AG09309 (cell line): ENCODE measurements around the gene BMP8B.
"Not testable (repeated sequence)": the region's sequence is repeated elsewhere in the genome, so short reads cannot be mapped to it uniquely, and the experiment has no call there.

ENCODE experiments used
- DNase-seq: peaks from one replicate; pipeline ENCODE4 v3.0.0-alpha.2; 2010; ENCODE audit warnings: low read depth
- H3K4me3 ChIP-seq: 2 replicates; pipeline ENCODE4 v1.5.1; 2011; ENCODE audit warnings: mild to moderate bottlenecking, low read depth, low read length, moderate library complexity; ENCODE audit not compliant: control insufficient read depth
- TF ChIP-seq, protein P1 (sequence below): IDR thresholded peaks from 2 replicates; pipeline ENCODE4 v1.5.1; 2011; ENCODE audit warnings: mild to moderate bottlenecking, low read depth, low read length, inconsistent platforms; ENCODE audit not compliant: insufficient read depth, control insufficient read depth; ENCODE audit errors: missing control alignments

BMP8B gene

DNA sequence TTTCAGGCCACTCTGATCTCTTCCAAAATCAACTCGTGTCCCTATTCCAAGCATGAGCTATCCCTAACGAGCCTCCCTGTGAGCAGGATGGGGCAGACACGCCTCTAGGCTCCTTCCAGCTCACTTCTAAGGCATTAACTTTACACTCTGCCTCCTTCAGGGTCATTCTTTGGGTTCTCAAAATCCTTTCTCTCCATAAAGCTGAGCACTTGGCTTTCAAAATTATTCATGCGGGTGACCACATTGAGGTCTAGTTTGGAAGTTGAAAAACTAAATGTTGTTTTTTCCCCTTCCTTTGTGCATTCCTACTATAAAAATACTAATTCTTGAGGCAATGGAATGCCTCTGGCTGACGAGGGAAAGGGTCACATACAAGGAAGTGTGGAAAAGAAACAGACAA, 33.5 kb upstream of the BMP8B start:
- DNase-seq: no peak
- H3K4me3 ChIP-seq: no peak overlapping the region
- TF ChIP-seq, protein P1, sequence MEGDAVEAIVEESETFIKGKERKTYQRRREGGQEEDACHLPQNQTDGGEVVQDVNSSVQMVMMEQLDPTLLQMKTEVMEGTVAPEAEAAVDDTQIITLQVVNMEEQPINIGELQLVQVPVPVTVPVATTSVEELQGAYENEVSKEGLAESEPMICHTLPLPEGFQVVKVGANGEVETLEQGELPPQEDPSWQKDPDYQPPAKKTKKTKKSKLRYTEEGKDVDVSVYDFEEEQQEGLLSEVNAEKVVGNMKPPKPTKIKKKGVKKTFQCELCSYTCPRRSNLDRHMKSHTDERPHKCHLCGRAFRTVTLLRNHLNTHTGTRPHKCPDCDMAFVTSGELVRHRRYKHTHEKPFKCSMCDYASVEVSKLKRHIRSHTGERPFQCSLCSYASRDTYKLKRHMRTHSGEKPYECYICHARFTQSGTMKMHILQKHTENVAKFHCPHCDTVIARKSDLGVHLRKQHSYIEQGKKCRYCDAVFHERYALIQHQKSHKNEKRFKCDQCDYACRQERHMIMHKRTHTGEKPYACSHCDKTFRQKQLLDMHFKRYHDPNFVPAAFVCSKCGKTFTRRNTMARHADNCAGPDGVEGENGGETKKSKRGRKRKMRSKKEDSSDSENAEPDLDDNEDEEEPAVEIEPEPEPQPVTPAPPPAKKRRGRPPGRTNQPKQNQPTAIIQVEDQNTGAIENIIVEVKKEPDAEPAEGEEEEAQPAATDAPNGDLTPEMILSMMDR: no peak

DNA sequence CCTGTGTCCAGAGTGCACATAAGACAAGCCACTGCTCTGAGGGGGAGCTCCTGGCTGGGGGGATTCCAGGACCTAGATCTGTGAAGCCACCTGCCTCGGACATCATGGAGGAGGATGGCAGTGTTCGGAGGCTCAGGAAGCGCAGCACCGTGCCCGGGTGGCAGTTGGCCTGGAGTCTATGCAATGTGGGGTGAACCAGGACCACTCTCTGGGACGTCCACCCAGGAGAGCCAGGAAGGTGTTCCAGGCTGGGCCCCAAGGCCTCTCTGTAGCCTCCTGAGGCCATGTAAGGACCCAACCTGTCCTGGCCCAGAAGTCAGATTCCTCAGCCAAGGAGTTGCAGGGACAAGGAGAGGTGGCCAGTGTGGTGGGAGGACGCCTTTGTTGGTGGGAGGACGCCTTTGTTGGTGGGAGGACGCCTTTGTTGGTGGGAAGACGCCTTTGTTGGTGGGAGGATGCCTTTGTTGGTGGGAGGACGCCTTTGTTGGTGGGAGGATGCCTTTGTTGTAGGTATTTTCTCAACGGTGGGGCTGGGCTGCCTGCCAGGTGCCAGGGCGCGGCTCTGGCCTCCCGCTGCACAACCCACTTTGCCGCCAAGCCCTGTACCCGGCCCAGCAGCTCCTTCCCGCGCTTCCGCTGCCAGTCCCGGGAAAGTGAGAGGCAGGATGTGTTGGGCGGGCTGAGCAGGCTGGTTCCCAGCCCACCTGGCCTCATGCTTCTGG, 30.6 kb upstream of the BMP8B start:
- DNase-seq: no peak
- TF ChIP-seq, protein P1: no peak
- H3K4me3 ChIP-seq: no peak overlapping the region

DNA sequence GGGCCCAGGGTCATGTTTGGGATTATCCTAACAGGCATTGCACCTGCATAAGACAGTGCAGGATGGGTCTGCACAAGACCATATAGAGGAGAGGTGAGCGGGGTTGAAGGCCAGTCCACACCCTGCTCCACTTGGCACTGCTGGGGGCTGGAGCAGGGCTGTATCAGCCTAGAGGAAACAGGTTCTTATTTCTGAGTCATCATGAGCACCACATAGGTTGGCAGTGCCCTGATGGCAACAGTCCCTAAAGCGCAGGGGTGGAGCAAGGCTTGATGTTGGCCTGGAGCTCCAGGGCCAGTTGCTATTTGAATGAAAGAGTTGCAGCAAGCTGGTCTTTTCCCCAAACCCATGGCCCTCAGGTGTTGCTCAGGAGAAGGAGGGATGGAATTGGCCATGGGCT, 29.8 kb upstream of the BMP8B start:
- no peak for DNase-seq
- H3K4me3 ChIP-seq: no peak overlapping the region
- TF ChIP-seq, protein P1: no peak

DNA sequence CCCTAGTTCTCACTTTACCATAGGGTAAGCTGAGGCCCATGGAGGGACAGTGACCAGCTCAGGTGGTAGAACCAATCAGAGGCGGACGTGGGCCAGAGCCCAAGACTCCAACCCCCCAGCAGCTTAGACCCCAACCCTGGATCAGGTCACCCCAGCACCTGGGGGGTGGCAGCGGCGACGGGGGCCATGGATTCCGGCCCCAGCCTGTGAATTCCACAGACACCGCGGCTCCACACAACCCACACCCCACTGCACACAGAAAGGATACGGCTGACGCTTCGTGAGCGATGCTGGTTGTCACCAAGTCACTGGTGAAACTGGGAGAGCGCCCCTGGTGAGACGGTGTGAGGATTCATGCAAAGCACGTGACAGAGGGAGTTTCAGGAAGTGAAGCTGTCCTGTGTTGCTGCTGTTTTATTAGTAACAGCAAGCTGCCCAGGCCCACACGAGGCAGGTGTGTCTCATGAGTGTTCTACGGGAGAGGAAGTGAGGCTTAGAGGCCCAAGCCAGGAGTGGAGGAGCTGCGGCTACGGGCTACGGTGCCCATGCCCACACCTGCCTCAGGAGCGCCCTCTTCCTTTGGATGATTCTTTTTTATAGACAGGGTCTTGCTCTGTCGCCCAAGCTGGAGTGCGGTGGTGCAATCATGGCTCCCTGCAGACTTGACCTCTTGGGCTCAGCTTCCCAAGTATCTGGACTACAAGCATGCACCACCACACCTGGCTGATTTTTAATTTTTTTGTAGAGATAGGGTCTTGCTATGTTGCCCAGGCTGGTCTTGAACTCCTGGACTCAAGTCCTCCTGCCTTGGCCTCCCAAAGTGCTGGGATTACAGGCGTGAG, 28.6 kb upstream of the BMP8B start:
- not testable (repeated sequence) for H3K4me3 ChIP-seq, DNase-seq

DNA sequence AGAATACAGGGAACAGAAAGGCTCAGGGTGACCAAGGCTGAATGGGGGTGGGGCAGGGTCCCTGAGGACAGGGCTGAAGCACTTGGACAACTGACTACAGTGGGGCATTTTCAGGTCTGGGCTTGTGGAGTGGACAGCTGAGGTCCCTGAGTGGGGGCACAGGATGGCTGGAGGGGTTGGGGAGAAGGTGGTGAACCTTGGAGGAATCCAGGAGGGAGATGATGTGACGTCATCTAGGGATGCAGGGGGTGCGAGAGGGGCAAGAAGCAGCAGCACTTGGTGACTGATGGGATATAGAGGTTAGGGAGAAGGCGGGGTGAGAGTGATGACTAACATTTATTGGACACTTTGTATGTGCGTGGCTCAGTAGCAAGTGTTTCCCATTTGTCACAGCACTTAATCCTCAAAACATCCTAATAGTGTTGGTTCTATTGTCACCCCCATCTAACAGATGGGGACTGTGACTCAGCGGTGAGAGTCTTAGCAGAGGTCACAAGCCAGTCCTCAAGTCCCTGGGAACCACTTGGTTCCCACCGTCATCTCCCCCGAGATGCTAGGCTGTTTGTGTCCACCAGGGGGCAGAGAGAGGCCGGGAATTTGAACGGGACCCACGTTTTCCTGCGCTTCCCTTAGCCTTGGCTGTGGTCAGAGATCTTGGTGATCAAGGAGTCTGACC, 27.9 kb upstream of the BMP8B start:
- TF ChIP-seq, protein P1: peak; percentile 82
- H3K4me3 ChIP-seq: no peak overlapping the region
- peak; percentile 37 for DNase-seq

DNA sequence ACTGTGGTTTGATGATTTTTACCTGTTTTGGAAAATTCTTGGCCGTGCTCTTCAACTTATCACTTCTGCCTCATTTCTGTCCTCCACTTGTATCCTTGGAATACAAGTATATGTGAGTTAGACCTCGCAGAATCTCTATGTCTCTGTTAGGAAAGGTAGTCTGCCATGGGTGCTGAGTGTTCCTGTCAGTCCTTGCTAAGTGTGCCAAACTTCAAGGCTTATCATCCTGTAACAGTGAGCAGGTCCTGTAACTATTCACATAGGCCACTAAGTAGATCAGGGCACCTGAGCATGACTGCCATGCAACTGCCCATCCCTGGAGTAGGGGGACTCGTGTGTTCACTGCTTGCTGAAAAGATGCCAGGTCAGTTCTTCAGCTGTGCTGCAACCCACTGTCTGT, 24.2 kb upstream of the BMP8B start:
- DNase-seq: no peak
- no peak overlapping the region for H3K4me3 ChIP-seq
- TF ChIP-seq, protein P1: no peak
